ENCODE results near the gene FOXO1.

FOXO1 gene

GRCh38 chr13:40566811-40567210, 99.6 kb downstream of the FOXO1 start:
- TF ChIP-seq CTCF (IDR thresholded peaks at IDR 0.05) = no peak
- no peak overlapping the region for H3K27ac Mint-ChIP-seq
- H3K4me1 Mint-ChIP-seq = peaks cover 29% of the 10 kb centered on the region
- H3K9me3 Mint-ChIP-seq = no peaks in the 10 kb centered on the region
- no peak overlapping the region for H3K4me3 Mint-ChIP-seq
- peaks cover 6% of the 10 kb centered on the region for H3K27me3 Mint-ChIP-seq (ENCODE audit: low read depth, poor library complexity)
- H3K36me3 Mint-ChIP-seq (ENCODE audit: low read depth) = no peaks in the 10 kb centered on the region
- no peak for DNase-seq

DNA sequence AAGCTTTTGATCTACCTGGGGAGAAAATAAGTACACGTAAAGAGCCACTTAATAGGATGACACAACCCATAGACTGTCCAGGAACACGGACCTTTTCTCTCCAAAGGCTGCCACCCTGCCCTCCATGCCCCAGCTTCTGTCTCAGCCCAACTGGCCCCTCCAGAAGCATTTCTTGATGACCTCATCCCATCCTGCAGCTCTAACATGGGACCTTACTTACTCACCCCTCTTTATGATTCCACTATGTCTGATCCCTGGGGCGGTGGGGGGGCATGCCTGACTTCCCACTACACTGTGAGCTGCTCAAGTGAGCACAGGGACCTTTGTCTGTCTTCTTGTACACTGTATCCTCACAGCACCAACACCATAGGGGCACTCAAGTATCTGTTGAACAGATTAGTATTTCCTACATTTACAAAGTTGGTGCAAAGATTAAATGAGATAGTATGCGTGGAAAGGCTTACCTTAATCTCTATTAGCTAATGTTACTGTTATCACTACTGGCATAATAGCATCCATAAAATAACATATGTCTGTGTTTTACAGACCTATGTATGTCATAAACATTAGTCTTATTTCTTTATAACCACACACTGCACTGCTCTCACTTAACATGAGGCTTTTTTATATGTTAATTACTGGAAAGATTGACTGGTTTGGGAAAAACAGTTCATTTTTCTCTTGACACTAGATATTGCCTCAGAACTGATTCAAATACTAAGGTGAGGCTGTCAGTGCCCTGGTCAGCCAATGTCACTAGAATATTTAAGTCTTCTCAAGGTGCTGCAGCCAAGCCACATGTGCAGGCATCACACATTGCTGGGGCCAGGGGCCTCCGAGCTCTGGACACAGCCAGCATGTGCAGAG, 100.9 kb downstream of the FOXO1 start:
- DNase-seq = no peak
- TF ChIP-seq CTCF (IDR thresholded peaks at IDR 0.05) = no peak
- H3K4me1 Mint-ChIP-seq = peaks cover 24% of the 10 kb centered on the region
- H3K4me3 Mint-ChIP-seq = no peak overlapping the region
- peaks cover 3% of the 10 kb centered on the region for H3K36me3 Mint-ChIP-seq (ENCODE audit: low read depth)
- no peaks in the 10 kb centered on the region for H3K9me3 Mint-ChIP-seq
- no peak overlapping the region for H3K27ac Mint-ChIP-seq
- peaks cover 6% of the 10 kb centered on the region for H3K27me3 Mint-ChIP-seq (ENCODE audit: low read depth, poor library complexity)

DNA sequence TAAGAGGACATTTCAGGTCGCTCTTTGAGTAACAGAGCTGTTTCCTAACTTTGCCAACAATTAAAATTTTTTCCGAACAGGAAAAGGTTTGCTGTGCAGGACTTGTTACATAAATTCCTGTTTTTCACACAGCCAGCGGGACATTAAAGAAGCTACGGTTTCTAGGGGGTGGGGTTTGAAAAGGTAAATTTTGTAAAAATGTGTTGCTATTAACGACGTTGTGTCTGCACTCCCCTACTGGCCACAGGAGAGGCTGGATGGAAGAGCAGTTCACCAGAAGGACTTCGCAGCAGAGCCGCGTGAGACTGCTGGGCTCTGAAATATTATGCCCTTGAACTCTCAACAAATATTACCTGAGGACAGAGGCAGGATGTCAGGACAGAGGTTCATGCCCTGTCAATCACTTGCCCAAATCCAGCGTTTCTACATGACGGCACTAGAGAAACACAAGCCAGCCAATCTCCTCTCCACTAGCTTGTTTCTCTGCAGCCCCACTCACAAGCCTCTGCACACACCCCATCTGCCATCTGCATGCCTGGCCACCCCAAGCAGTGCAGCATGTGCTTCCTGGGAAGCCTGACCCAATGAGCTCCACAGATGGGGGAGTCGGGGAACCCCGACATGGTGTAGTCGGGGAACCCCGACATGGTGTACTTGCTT, 102.0 kb downstream of the FOXO1 start:
- H3K9me3 Mint-ChIP-seq = no peaks in the 10 kb centered on the region
- DNase-seq = no peak
- H3K27ac Mint-ChIP-seq = peak overlapping the region; percentile 46
- H3K4me3 Mint-ChIP-seq = no peak overlapping the region
- TF ChIP-seq CTCF (IDR thresholded peaks at IDR 0.05) = no peak
- peaks cover 6% of the 10 kb centered on the region for H3K27me3 Mint-ChIP-seq (ENCODE audit: low read depth, poor library complexity)
- H3K36me3 Mint-ChIP-seq (ENCODE audit: low read depth) = peaks cover 5% of the 10 kb centered on the region
- peaks cover 24% of the 10 kb centered on the region for H3K4me1 Mint-ChIP-seq

GRCh38 chr13:40563350-40564125, 102.9 kb downstream of the FOXO1 start:
- TF ChIP-seq CTCF (IDR thresholded peaks at IDR 0.05) = no peak
- Mint-ChIP-seq H3K9me3 (no peaks in the 10 kb centered on the region), H3K36me3 (ENCODE audit: low read depth) (peaks cover 11% of the 10 kb centered on the region), H3K27me3 (ENCODE audit: low read depth, poor library complexity) (peaks cover 6% of the 10 kb centered on the region), H3K4me1 (peaks cover 22% of the 10 kb centered on the region), H3K4me3 (no peak overlapping the region), H3K27ac (peak overlapping the region; percentile 72)
- no peak for DNase-seq

DNA sequence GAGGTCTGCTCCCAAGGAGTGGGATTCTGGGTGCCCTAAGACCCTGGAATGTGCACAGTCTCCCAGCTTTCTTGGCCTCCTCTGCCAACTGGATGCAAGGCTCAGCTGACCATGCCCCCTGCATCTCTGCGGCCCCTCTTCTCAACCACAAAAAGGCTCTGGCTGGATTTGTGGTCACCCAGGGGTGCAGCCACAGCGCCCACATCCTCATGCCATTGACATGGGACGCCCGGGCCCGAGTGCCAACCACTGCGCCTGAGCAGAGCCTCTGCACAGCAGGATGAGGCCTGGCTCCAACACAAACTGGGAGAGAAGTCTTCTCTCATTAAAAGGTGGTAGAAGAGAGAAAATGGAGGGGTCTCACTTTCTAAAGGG, 103.5 kb downstream of the FOXO1 start:
- TF ChIP-seq CTCF (IDR thresholded peaks at IDR 0.05) = no peak
- DNase-seq = no peak
- peaks cover 6% of the 10 kb centered on the region for H3K27me3 Mint-ChIP-seq (ENCODE audit: low read depth, poor library complexity)
- H3K4me1 Mint-ChIP-seq = peaks cover 17% of the 10 kb centered on the region
- peaks cover 11% of the 10 kb centered on the region for H3K36me3 Mint-ChIP-seq (ENCODE audit: low read depth)
- H3K9me3 Mint-ChIP-seq = no peaks in the 10 kb centered on the region
- H3K4me3 Mint-ChIP-seq = no peak overlapping the region
- no peak overlapping the region for H3K27ac Mint-ChIP-seq

All from nephron progenitor cell (in vitro differentiated cells).